K562 (cell line): ENCODE results near the gene TMEM87B.

Experiments used
- ARNT ChIP-seq, 2 experiments: fragments of 450-650 bp; IDR thresholded peaks; 2 replicates each; pipeline ENCODE4 v1.6.1; 2016; ENCODE audit warnings: mild to moderate bottlenecking in 1 of 2
- MEF2D ChIP-seq: conservative IDR thresholded peaks from 2 replicates; pipeline ENCODE4 v1.6.1; 2016; ENCODE audit warnings: low read depth, missing genetic modification characterization, missing compliant biosample characterization
- POLR2A ChIP-seq: fragments of 450-650 bp; conservative IDR thresholded peaks from 2 replicates; pipeline ENCODE4 v1.6.1; 2016
- PRDM10 ChIP-seq: fragments of 450-650 bp; IDR thresholded peaks from 2 replicates; pipeline ENCODE4 v1.6.1; 2018; ENCODE audit not compliant: partially characterized antibody
- SMC3 ChIP-seq: conservative IDR thresholded peaks from 2 replicates; pipeline ENCODE4 v1.6.1; 2011; ENCODE audit warnings: low read depth, low read length, improper control_type of control experiment; ENCODE audit not compliant: insufficient read depth
- STAT5B ChIP-seq: fragments of 250-450 bp; sonication (Bioruptor Pico); IDR thresholded peaks from 2 replicates; pipeline ENCODE4 v1.8.0; 2021; ENCODE audit warnings: mild to moderate bottlenecking, inconsistent platforms
- USF1 ChIP-seq: sonication (generic); formaldehyde crosslinking; IDR thresholded peaks from 2 replicates; pipeline ENCODE4 v1.9.0; 2022; ENCODE audit warnings: mild to moderate bottlenecking, missing genetic modification reagents
- ZC3H11A ChIP-seq: IDR thresholded peaks from 2 replicates; pipeline ENCODE4 v1.6.1; 2012; ENCODE audit warnings: low read depth, low read length, improper control_type of control experiment
- ZHX1 ChIP-seq: fragments of 150-350 bp; conservative IDR thresholded peaks from 2 replicates; pipeline ENCODE4 v1.6.1; 2014; ENCODE audit warnings: low read length

- TF ChIP-seq ARNT (IDR thresholded peaks at IDR 0.05), result no peak
- TF ChIP-seq ZC3H11A, result no peak
- no peak for TF ChIP-seq PRDM10
- TF ChIP-seq MEF2D, result no peak
- TF ChIP-seq POLR2A, result no peak
- TF ChIP-seq USF1, result no peak
- no peak for TF ChIP-seq STAT5B (CRISPR knock-in tag)
- TF ChIP-seq ZHX1, result no peak
- TF ChIP-seq SMC3, result no peak
Measured at GRCh38 chr2:112029164-112029563, 25.9 kb upstream of the TMEM87B start.
